GM13976 (cell line): ENCODE measurements around the gene RNF141.

Experiments used
- DNase-seq: peaks from one replicate; pipeline ENCODE4 v3.0.0; 2012; ENCODE audit warnings: low spot score
- CTCF ChIP-seq: IDR thresholded peaks from 2 replicates; pipeline ENCODE4 v1.5.1; 2012; ENCODE audit warnings: borderline replicate concordance, mild to moderate bottlenecking; ENCODE audit not compliant: insufficient read depth; ENCODE audit errors: extremely low read depth, missing control alignments, control extremely low read depth
- in situ Hi-C: fragments of 300-500 bp; cut with MboI; formaldehyde crosslinking; loops from one replicate; pipeline ENCODE4 v1.12.0; 2022; ENCODE audit warnings: low sequenced_read_pairs, mixed read lengths, inconsistent platforms; ENCODE audit not compliant: unreplicated experiment

RNF141 gene

GRCh38 chr11:10540915-10541560 is at the start of gene RNF141:
Gene RNF141 (minus strand): TSS chr11:10541187. CDS start chr11:10534158, 7,029 bp downstream.
- peak; percentile 98 for DNase-seq
- peak; percentile 92 for TF ChIP-seq CTCF
- in situ Hi-C loops, result no loop called here

GRCh38 chr11:10590218-10590915 is 49.4 kb upstream of the RNF141 start:
- DNase-seq, result no peak
- no peak for TF ChIP-seq CTCF
- in situ Hi-C loops, result no loop called here

- in situ Hi-C loops, result no loop called here
- no peak for DNase-seq
- no peak for TF ChIP-seq CTCF
Measured at GRCh38 chr11:10588904-10589303, 47.9 kb upstream of the RNF141 start.

GRCh38 chr11:10587995-10588394 is 47.0 kb upstream of the RNF141 start:
- in situ Hi-C loops, result no loop called here
- no peak for TF ChIP-seq CTCF
- no peak for DNase-seq

GRCh38 chr11:10587388-10587787 is 46.4 kb upstream of the RNF141 start:
- DNase-seq, result no peak
- in situ Hi-C loops, result no loop called here
- TF ChIP-seq CTCF, result no peak

- TF ChIP-seq CTCF, result no peak
- in situ Hi-C loops, result no loop called here
- no peak for DNase-seq
Measured at GRCh38 chr11:10584071-10584501, 43.1 kb upstream of the RNF141 start.

- no peak for DNase-seq
- in situ Hi-C loops, result no loop called here
Measured at GRCh38 chr11:10581481-10582019, 40.6 kb upstream of the RNF141 start.

More at GRCh38 chr11:10581481-10582019, 40.6 kb upstream of the RNF141 start:
- TF ChIP-seq CTCF, result no peak
